Right lobe of liver (tissue), 6 donors: ENCODE data around the gene C1QTNF7. TPM values are rescaled to one million over a fixed set of nuclear protein-coding genes. Genes with fewer than 3 reads are reported as not detected.

Source experiments
- ATAC-seq, 4 donors: fragments of 200-7000 bp; cut with Tn5 transposase; one replicate each; pipeline ENCODE4 v1.9.1; 2020; ENCODE audit warnings: mild to moderate bottlenecking in 4 of 4, moderate library complexity in 4 of 4
- DNase-seq, 3 donors: peaks; one replicate each; pipeline ENCODE4 v3.0.0-alpha.2; 2020
- H3K27ac ChIP-seq, 3 donors: fragments of 200-600 bp; one replicate each; pipeline ENCODE4 v1.8.0; 2022
- H3K27me3 ChIP-seq, 2 donors: fragments of 200-600 bp; one replicate each; pipeline ENCODE4 v1.8.0; 2022
- H3K36me3 ChIP-seq, 4 donors: fragments of 200-600 bp; sonication (generic) in 1 of 4; one replicate each; pipeline versions ENCODE4 v1.5.1 to v1.8.0; 2017 to 2022; ENCODE audit warnings: control low read depth in 1 of 4
- H3K4me1 ChIP-seq, 4 donors: fragments of 200-600 bp; sonication (generic) in 1 of 4; one replicate each; pipeline versions ENCODE4 v1.5.1 to v1.8.0; 2017 to 2022; ENCODE audit warnings: control low read depth in 1 of 4
- H3K4me3 ChIP-seq, 3 donors: fragments of 200-600 bp; one replicate each; pipeline ENCODE4 v1.8.0; 2022
- H3K9me3 ChIP-seq, 4 donors: fragments of 200-600 bp; sonication (generic) in 1 of 4; one replicate each; pipeline versions ENCODE4 v1.5.1 to v1.8.0; 2017 to 2022; ENCODE audit warnings: control low read depth in 1 of 4
- CTCF ChIP-seq, 4 donors: fragments of 200-600 bp in 3 of 4; fragments of 450-650 bp in 1 of 4; IDR thresholded peaks; one replicate each; pipeline versions ENCODE4 v1.5.1 to v1.8.0; 2016 to 2022; ENCODE audit warnings: antibody characterized with exemption in 4 of 4, mild to moderate bottlenecking in 2 of 4
- POLR2A ChIP-seq: fragments of 450-650 bp; IDR thresholded peaks from one replicate; pipeline ENCODE4 v1.6.1; 2017; ENCODE audit warnings: antibody characterized with exemption, mild to moderate bottlenecking
- WGBS: methylation state at CpG from one replicate; pipeline ENCODE4 v1.1.6; 2018; ENCODE audit warnings: low coverage, low lambda C conversion rate; ENCODE audit not compliant: insufficient coverage; ENCODE audit errors: missing lambda C conversion rate; 5-methylcytosine and 5-hydroxymethylcytosine counted together
- intact Hi-C, 2 donors: fragments of 100-400 bp; cut with DNase I; formaldehyde crosslinking; loops; one replicate each; pipeline versions ENCODE4 v1.11.2 to v1.14.1; 2022
- total RNA-seq, 6 experiments: library from RNA; depleted of rRNA in 2 of 6; stranded (reverse); fragments of >200 nt in 2 of 6; fragmentation: NEBNext Ultra II Directional in 3 of 6; extraction: Animal tissue kit (Norgen Biotek cat#: 25700) in 3 of 6; gene quantifications; one replicate each; pipeline versions ENCODE4 v1.1.0 to v1.2.4, GENCODE V29; 2016 to 2023
- donor health status: DM: no; HTN: yes; CAD: no.
- donor health status: DM: no; HTN: no; CAD: no.
- donor health status: DM: no; HTN: no; CAD: no.
- donor health status: DM: no; HTN: yes; CAD: no.
- donor health status: DM: no; HTN: yes; CAD: no.

Gene C1QTNF7
- total RNA-seq, 6 experiments from 2014 or later: 0.15 to 1.2 (median 0.27) TPM

DNA sequence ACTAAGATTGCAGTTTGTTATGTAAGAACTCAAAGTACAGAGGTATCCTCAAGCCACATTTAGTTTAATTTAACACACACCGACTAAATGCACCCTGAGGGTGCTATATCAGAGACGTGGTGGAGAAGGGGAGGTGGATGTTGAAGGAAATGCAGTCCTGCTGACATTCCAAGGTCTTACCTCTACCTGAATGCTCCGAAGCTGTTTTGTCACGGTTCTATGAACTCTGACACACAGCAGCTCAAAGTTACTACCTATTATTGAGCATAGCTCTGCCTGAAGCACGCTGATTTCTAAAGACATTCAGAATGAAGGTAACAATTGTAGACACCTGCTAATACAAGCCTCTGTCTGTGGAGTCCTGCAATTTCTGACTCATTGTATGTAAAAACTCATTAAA is 48.6 kb downstream of the C1QTNF7 start:
- Histone ChIP-seq H3K27ac (no peak overlapping the region), H3K4me1 (peaks cover 0 to 4% (median 0%) of the 10 kb centered on the region in 4 donors), H3K9me3 (no peaks in the 10 kb centered on the region), H3K27me3 (no peaks in the 10 kb centered on the region), H3K36me3 (no peaks in the 10 kb centered on the region), H3K4me3 (no peak overlapping the region)
- DNase-seq (no peak), ATAC-seq (no peak)
- no peak for TF ChIP-seq CTCF (IDR thresholded peaks at IDR 0.05)
- no peak for TF ChIP-seq POLR2A
- 43% methylated on average over 5 of the region's 5 CpGs for WGBS
- intact Hi-C loops: loop anchor here in 1 of 2 donors (5.0 kb wide), 1 partner anchor 176 kb away; no protein-coding TSS in a partner anchor

GRCh38 chr4:15478724-15479088 is 50.9 kb downstream of the C1QTNF7 start:
- H3K27ac ChIP-seq: no peak overlapping the region

GRCh38 chr4:15479089-15479912 is 51.5 kb downstream of the C1QTNF7 start:
- Histone ChIP-seq H3K27ac (peak overlapping the region; percentile 16 to 67 (median 56)), H3K4me1 (peaks cover 0 to 4% (median 0%) of the 10 kb centered on the region in 4 donors), H3K36me3 (no peaks in the 10 kb centered on the region), H3K27me3 (no peaks in the 10 kb centered on the region), H3K9me3 (no peaks in the 10 kb centered on the region), H3K4me3 (peak overlapping the region; percentile 60 to 63 (median 63))
- peak; percentile 34 to 67 (median 57) for DNase-seq
- ATAC-seq: peak; percentile 95 to 97 (median 95)
- TF ChIP-seq POLR2A (no peak), CTCF (IDR thresholded peaks at IDR 0.05) (peak; percentile 53 to 77 (median 70))
- intact Hi-C loops: loop anchor here in 1 of 2 donors (5.0 kb wide), 1 partner anchor 173 kb away; no protein-coding TSS in a partner anchor
- WGBS: 20% methylated on average over 8 of the region's 11 CpGs

More at GRCh38 chr4:15478724-15479088, 50.9 kb downstream of the C1QTNF7 start:
- Histone ChIP-seq H3K27me3 (no peaks in the 10 kb centered on the region), H3K36me3 (no peaks in the 10 kb centered on the region), H3K4me1 (peaks cover 0 to 4% (median 0%) of the 10 kb centered on the region in 4 donors), H3K9me3 (no peaks in the 10 kb centered on the region), H3K4me3 (no peak overlapping the region)
- intact Hi-C loops: loop anchor here in 1 of 2 donors (5.0 kb wide), 1 partner anchor 174 kb away; no protein-coding TSS in a partner anchor
- WGBS: 55% methylated on average over 5 of the region's 5 CpGs
- DNase-seq (no peak), ATAC-seq (no peak)
- TF ChIP-seq POLR2A: no peak

- H3K27me3 ChIP-seq: no peaks in the 10 kb centered on the region
- WGBS: 31% methylated on average over 3 of the region's 3 CpGs
- TF ChIP-seq POLR2A (no peak), CTCF (IDR thresholded peaks at IDR 0.05) (no peak)
- no peaks in the 10 kb centered on the region for H3K36me3 ChIP-seq
- peak overlapping the region; percentile 60 to 63 (median 63) for H3K4me3 ChIP-seq
- ATAC-seq (no peak), DNase-seq (no peak)
- peaks cover 0 to 4% (median 0%) of the 10 kb centered on the region in 4 donors for H3K4me1 ChIP-seq
- intact Hi-C loops: loop anchor here in 1 of 2 donors (5.0 kb wide), 1 partner anchor 172 kb away; no protein-coding TSS in a partner anchor
- H3K9me3 ChIP-seq: no peaks in the 10 kb centered on the region
- peak overlapping the region in 2 of 3 donors; percentile 16 to 67 for H3K27ac ChIP-seq
Measured at GRCh38 chr4:15479913-15480185, 52.0 kb downstream of the C1QTNF7 start.
